ENCODE data around the gene TTF2.

Gene TTF2

GRCh38 chr1:117059678-117060440 is at the start of gene TTF2:
Gene TTF2 (plus strand): TSS chr1:117060326. CDS start chr1:117060347, 21 bp downstream.
- DNase-seq (ENCODE audit: low spot score) = peak; percentile 96
- in situ Hi-C loops (cut with MboI; ENCODE audit: low sequenced_read_pairs, unreplicated experiment) = loop anchor here (10.0 kb wide), 4 partner anchors 55 to 495 kb away; no protein-coding TSS in a partner anchor
- TF ChIP-seq CTCF (IDR thresholded peaks at IDR 0.05; ENCODE audit: borderline replicate concordance, control extremely low read depth, extremely low read depth, insufficient read depth, missing control alignments) = peak; percentile 11

GRCh38 chr1:117011334-117011733 is 48.8 kb upstream of the TTF2 start:
- DNase-seq (ENCODE audit: low spot score) = no peak
- in situ Hi-C loops (cut with MboI; ENCODE audit: low sequenced_read_pairs, unreplicated experiment) = no loop called here

GRCh38 chr1:117013309-117013858 is 46.7 kb upstream of the TTF2 start:
- no peak for TF ChIP-seq CTCF (IDR thresholded peaks at IDR 0.05; ENCODE audit: borderline replicate concordance, control extremely low read depth, extremely low read depth, insufficient read depth, missing control alignments)
- in situ Hi-C loops (cut with MboI; ENCODE audit: low sequenced_read_pairs, unreplicated experiment) = no loop called here
- DNase-seq (ENCODE audit: low spot score) = no peak

More at GRCh38 chr1:117011334-117011733, 48.8 kb upstream of the TTF2 start:
- no peak for TF ChIP-seq CTCF (IDR thresholded peaks at IDR 0.05; ENCODE audit: borderline replicate concordance, control extremely low read depth, extremely low read depth, insufficient read depth, missing control alignments)

GRCh38 chr1:117014209-117014608 is 45.9 kb upstream of the TTF2 start:
- in situ Hi-C loops (cut with MboI; ENCODE audit: low sequenced_read_pairs, unreplicated experiment) = no loop called here
- TF ChIP-seq CTCF (IDR thresholded peaks at IDR 0.05; ENCODE audit: borderline replicate concordance, control extremely low read depth, extremely low read depth, insufficient read depth, missing control alignments) = no peak
- no peak for DNase-seq (ENCODE audit: low spot score)

- in situ Hi-C loops (cut with MboI; ENCODE audit: low sequenced_read_pairs, unreplicated experiment) = no loop called here
- TF ChIP-seq CTCF (IDR thresholded peaks at IDR 0.05; ENCODE audit: borderline replicate concordance, control extremely low read depth, extremely low read depth, insufficient read depth, missing control alignments) = no peak
- no peak for DNase-seq (ENCODE audit: low spot score)
These were observed 44.4 kb upstream of the TTF2 start for GRCh38 chr1:117015724-117016123.

- TF ChIP-seq CTCF (IDR thresholded peaks at IDR 0.05; ENCODE audit: borderline replicate concordance, control extremely low read depth, extremely low read depth, insufficient read depth, missing control alignments) = no peak
- in situ Hi-C loops (cut with MboI; ENCODE audit: low sequenced_read_pairs, unreplicated experiment) = no loop called here
- no peak for DNase-seq (ENCODE audit: low spot score)
These were observed 43.1 kb upstream of the TTF2 start for GRCh38 chr1:117017062-117017461.

Data from GM13976 (cell line).